ENCODE results near the gene CCT8L2.
"Not testable (repeated sequence)": the region's sequence is repeated elsewhere in the genome, so short reads cannot be mapped to it uniquely, and the experiment has no call there.

Gene CCT8L2

GRCh38 chr22:16563555-16564520 is 28.8 kb downstream of the CCT8L2 start:
- no peak for DNase-seq
- TF ChIP-seq GATA1 (IDR thresholded peaks at IDR 0.05; ENCODE audit: low read depth, low read length) (no peak), POLR2A (IDR thresholded peaks at IDR 0.05; ENCODE audit: low read length) (no peak)

- no peak for DNase-seq
- TF ChIP-seq GATA1 (IDR thresholded peaks at IDR 0.05; ENCODE audit: low read depth, low read length) = no peak
Measured at GRCh38 chr22:16562711-16563554, 29.7 kb downstream of the CCT8L2 start.

- not testable (repeated sequence) for DNase-seq
Measured at GRCh38 chr22:16561093-16561658, 31.4 kb downstream of the CCT8L2 start.

GRCh38 chr22:16560651-16561050 is 32.0 kb downstream of the CCT8L2 start:
- DNase-seq = not testable (repeated sequence)

GRCh38 chr22:16559996-16560395 is 32.6 kb downstream of the CCT8L2 start:
- not testable (repeated sequence) for DNase-seq

GRCh38 chr22:16559056-16559955 is 33.3 kb downstream of the CCT8L2 start:
- DNase-seq = no peak
- TF ChIP-seq POLR2A (IDR thresholded peaks at IDR 0.05; ENCODE audit: low read length) (no peak), GATA1 (IDR thresholded peaks at IDR 0.05; ENCODE audit: low read depth, low read length) (no peak)

- not testable (repeated sequence) for DNase-seq
Measured at GRCh38 chr22:16558376-16558945, 34.1 kb downstream of the CCT8L2 start.

- DNase-seq = not testable (repeated sequence)
Measured at GRCh38 chr22:16557511-16557910, 35.1 kb downstream of the CCT8L2 start.

- DNase-seq = not testable (repeated sequence)
Measured at GRCh38 chr22:16555077-16555994, 37.3 kb downstream of the CCT8L2 start.

- not testable (repeated sequence) for DNase-seq
Measured at GRCh38 chr22:16543310-16543709, 49.3 kb downstream of the CCT8L2 start.

Data from erythroblast (primary cell).